HEK293 (cell line): ENCODE results near the gene ALG12.

ENCODE experiments used
- CTCF ChIA-PET: fragments of 350-600 bp; formaldehyde crosslinking; extraction: SDS; loops from one replicate; lab custom pipeline; 2021; ENCODE audit warnings: antibody characterized with exemption; lab: Yijun Ruan, JAX
- POLR2A ChIA-PET: fragments of 300-600 bp; formaldehyde crosslinking; extraction: SDS; loops from one replicate; lab custom pipeline; 2020; ENCODE audit warnings: antibody characterized with exemption, inconsistent platforms; lab: Yijun Ruan, JAX
- H3K27ac ChIP-seq: fragments of 200-500 bp; sonication (Bioruptor generic); 2 replicates; pipeline ENCODE4 v1.5.1; 2014; ENCODE audit warnings: low read depth, low read length, control low read depth, inconsistent platforms; ENCODE audit errors: extremely low read depth
- H3K36me3 ChIP-seq, 2 experiments: fragments of 200-500 bp in 1 of 2; sonication (Bioruptor generic) in 1 of 2; 1 replicate in 1 of 2; 2 replicates in 1 of 2; pipeline ENCODE4 v1.5.1; 2014 to 2017; ENCODE audit warnings: inconsistent platforms in 2 of 2, low read length in 2 of 2; ENCODE audit not compliant: control insufficient read depth in 2 of 2, insufficient read depth in 1 of 2
- H3K4me1 ChIP-seq: fragments of 200-500 bp; sonication (Bioruptor generic); 2 replicates; pipeline ENCODE4 v1.5.1; 2014; ENCODE audit warnings: mild to moderate bottlenecking, low read length, inconsistent platforms; ENCODE audit not compliant: control insufficient read depth, insufficient read depth
- H3K4me3 ChIP-seq: 2 replicates; pipeline ENCODE4 v1.5.1; 2011; ENCODE audit warnings: low read depth, mild to moderate bottlenecking, control low read depth, low read length, moderate library complexity
- H3K9me3 ChIP-seq: fragments of 200-500 bp; sonication (Bioruptor generic); 2 replicates; pipeline ENCODE4 v1.5.1; 2014; ENCODE audit warnings: low read depth, low read length, inconsistent platforms; ENCODE audit not compliant: control insufficient read depth, insufficient read depth
- BCL11B ChIP-seq: fragments of 450-650 bp; formaldehyde crosslinking; IDR thresholded peaks from 2 replicates; pipeline ENCODE4 v1.5.1; 2016; ENCODE audit warnings: low read depth, missing biosample characterization, missing genetic modification characterization
- GLIS2 ChIP-seq: fragments of 450-650 bp; formaldehyde crosslinking; IDR thresholded peaks from 2 replicates; pipeline ENCODE4 v1.5.1; 2016; ENCODE audit warnings: missing biosample characterization, missing genetic modification characterization
- KLF10 ChIP-seq: fragments of 450-650 bp; IDR thresholded peaks from 2 replicates; pipeline ENCODE4 v1.5.1; 2018; ENCODE audit warnings: missing biosample characterization, mild to moderate bottlenecking, missing genetic modification characterization
- YY2 ChIP-seq: fragments of 450-650 bp; formaldehyde crosslinking; IDR thresholded peaks from 2 replicates; pipeline ENCODE4 v1.5.1; 2016; ENCODE audit warnings: missing biosample characterization, missing genetic modification characterization
- ZEB2 ChIP-seq: fragments of 450-650 bp; formaldehyde crosslinking; IDR thresholded peaks from 2 replicates; pipeline ENCODE4 v1.5.1; 2016; ENCODE audit warnings: missing biosample characterization, missing genetic modification characterization
- ZFHX2 ChIP-seq: fragments of 450-650 bp; formaldehyde crosslinking; conservative IDR thresholded peaks from 2 replicates; pipeline ENCODE4 v1.5.1; 2016; ENCODE audit warnings: missing biosample characterization, missing genetic modification characterization
- ZNF10 ChIP-seq: fragments of 450-650 bp; formaldehyde crosslinking; IDR thresholded peaks from 2 replicates; pipeline ENCODE4 v1.5.1; 2017; ENCODE audit warnings: missing biosample characterization, missing genetic modification characterization
- ZNF132 ChIP-seq: fragments of 450-650 bp; formaldehyde crosslinking; IDR thresholded peaks from 2 replicates; pipeline ENCODE4 v1.5.1; 2017; ENCODE audit warnings: missing biosample characterization, missing genetic modification characterization, borderline replicate concordance
- ZNF2 ChIP-seq: fragments of 450-650 bp; formaldehyde crosslinking; IDR thresholded peaks from 2 replicates; pipeline ENCODE4 v1.5.1; 2016; ENCODE audit warnings: missing biosample characterization, missing genetic modification characterization
- ZNF214 ChIP-seq: fragments of 450-650 bp; formaldehyde crosslinking; IDR thresholded peaks from 2 replicates; pipeline ENCODE4 v1.5.1; 2017; ENCODE audit warnings: missing biosample characterization, mild to moderate bottlenecking, missing genetic modification characterization, borderline replicate concordance
- ZNF248 ChIP-seq: fragments of 450-650 bp; formaldehyde crosslinking; IDR thresholded peaks from 2 replicates; pipeline ENCODE4 v1.5.1; 2017; ENCODE audit warnings: missing biosample characterization, missing genetic modification characterization
- ZNF266 ChIP-seq: fragments of 450-650 bp; formaldehyde crosslinking; IDR thresholded peaks from 2 replicates; pipeline ENCODE4 v1.5.1; 2016; ENCODE audit warnings: missing biosample characterization, missing genetic modification characterization, low read depth
- ZNF366 ChIP-seq: fragments of 450-650 bp; formaldehyde crosslinking; conservative IDR thresholded peaks from 2 replicates; pipeline ENCODE4 v1.5.1; 2016; ENCODE audit warnings: missing biosample characterization, missing genetic modification characterization
- ZNF404 ChIP-seq: fragments of 450-650 bp; formaldehyde crosslinking; IDR thresholded peaks from 2 replicates; pipeline ENCODE4 v1.5.1; 2017; ENCODE audit warnings: missing biosample characterization, missing genetic modification characterization
- ZNF48 ChIP-seq: fragments of 450-650 bp; formaldehyde crosslinking; IDR thresholded peaks from 2 replicates; pipeline ENCODE4 v1.5.1; 2016; ENCODE audit warnings: missing biosample characterization, missing genetic modification characterization
- ZNF701 ChIP-seq: fragments of 450-650 bp; formaldehyde crosslinking; IDR thresholded peaks from 2 replicates; pipeline ENCODE4 v1.5.1; 2016; ENCODE audit warnings: missing biosample characterization, missing genetic modification characterization
- ZNF76 ChIP-seq: fragments of 450-650 bp; formaldehyde crosslinking; IDR thresholded peaks from 2 replicates; pipeline ENCODE4; 2016; ENCODE audit warnings: low read depth, missing biosample characterization, missing genetic modification characterization, borderline replicate concordance
- ZNF837 ChIP-seq: fragments of 450-650 bp; formaldehyde crosslinking; IDR thresholded peaks from 2 replicates; pipeline ENCODE4 v1.5.1; 2016; ENCODE audit warnings: missing biosample characterization, missing genetic modification characterization
- TF ChIP-seq, protein P1 (sequence below): fragments of 450-650 bp; formaldehyde crosslinking; IDR thresholded peaks from 2 replicates; pipeline ENCODE4 v1.5.1; 2016; ENCODE audit warnings: missing biosample characterization, missing genetic modification characterization
- TF ChIP-seq, protein P2 (sequence below): fragments of 450-650 bp; formaldehyde crosslinking; IDR thresholded peaks from 2 replicates; pipeline ENCODE4 v1.5.1; 2016; ENCODE audit warnings: missing biosample characterization, missing genetic modification characterization
- TF ChIP-seq, protein P3 (sequence below): fragments of 450-650 bp; formaldehyde crosslinking; IDR thresholded peaks from 2 replicates; pipeline ENCODE4 v1.5.1; 2016; ENCODE audit warnings: missing biosample characterization, missing genetic modification characterization, low read depth
- TF ChIP-seq, protein P4 (sequence below): fragments of 450-650 bp; formaldehyde crosslinking; conservative IDR thresholded peaks from 2 replicates; pipeline ENCODE4 v1.5.1; 2016; ENCODE audit warnings: low read depth, missing biosample characterization, missing genetic modification characterization
- TF ChIP-seq, protein P5 (sequence below): fragments of 450-650 bp; formaldehyde crosslinking; IDR thresholded peaks from 2 replicates; pipeline ENCODE4 v1.5.1; 2016; ENCODE audit warnings: missing biosample characterization, missing genetic modification characterization
- TF ChIP-seq, protein P6 (sequence below): fragments of 450-650 bp; formaldehyde crosslinking; IDR thresholded peaks from 2 replicates; pipeline ENCODE4 v1.5.1; 2016; ENCODE audit warnings: missing biosample characterization, missing genetic modification characterization

The ALG12 gene

DNA sequence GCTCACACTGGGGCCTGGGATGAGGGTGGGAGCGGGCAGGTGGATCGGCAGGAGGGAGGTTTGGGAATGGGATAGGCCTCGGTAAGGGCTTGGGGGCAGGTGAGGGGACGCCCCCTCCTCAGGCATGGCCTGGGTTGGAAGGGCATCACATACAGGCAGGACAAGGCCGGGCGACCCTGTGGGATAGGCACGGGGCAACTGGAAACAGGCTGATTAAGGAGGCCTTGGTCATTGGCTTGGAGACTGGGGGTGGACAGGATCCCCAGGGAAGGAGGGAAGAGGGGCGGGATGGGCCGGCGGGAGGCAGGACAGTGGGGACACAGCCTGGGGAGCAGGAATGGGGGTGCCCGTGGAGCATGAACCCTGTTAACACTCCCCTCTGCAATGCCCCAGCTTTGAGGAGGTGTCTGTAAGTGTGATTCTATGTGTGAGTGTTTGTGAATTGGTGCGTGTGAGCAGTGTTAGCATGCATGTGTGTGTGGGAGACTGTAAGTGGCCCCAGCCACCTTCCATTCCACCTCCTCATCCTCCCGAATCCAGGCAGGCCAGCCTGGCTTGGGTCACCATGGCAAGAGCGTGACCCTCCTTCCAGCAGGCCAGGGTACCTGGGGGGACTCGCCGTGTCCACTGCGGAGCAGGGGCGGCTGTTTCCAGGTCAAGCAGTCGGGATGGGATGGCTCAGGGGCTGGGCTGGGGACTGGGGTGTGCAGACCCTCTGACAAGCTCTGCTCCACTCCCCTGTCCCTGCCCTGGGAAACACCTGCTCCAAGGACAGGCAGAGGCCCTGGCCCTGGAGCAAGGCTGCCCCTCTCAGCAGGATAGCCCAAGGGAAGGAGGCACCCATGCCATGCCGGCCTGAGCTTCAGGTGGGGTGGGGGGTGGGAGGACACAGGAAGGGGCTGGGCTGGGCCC, 38.9 kb upstream of the ALG12 start:
- H3K4me3 ChIP-seq: no peak overlapping the region
- peaks cover 0 to 8% of the 10 kb centered on the region in 2 experiments; a peak in 2 of 3 replicates for H3K36me3 ChIP-seq
- no peak overlapping the region for H3K27ac ChIP-seq
- peaks cover 4% of the 10 kb centered on the region; the same call in 1 of the 2 replicates for H3K4me1 ChIP-seq
- no peaks in the 10 kb centered on the region for H3K9me3 ChIP-seq
- ChIA-PET CTCF (interaction anchor here (1.5 kb wide), 1 partner anchor 73 kb away, joined by 7 read pairs; no protein-coding TSS in a partner anchor), POLR2A (no interaction called here)
- TF ChIP-seq ZNF48 (tag by site-specific recombination) (no peak), ZNF266 (tag by site-specific recombination) (no peak), ZNF214 (no peak), GLIS2 (peak; percentile 23; the same call in 1 of the 2 replicates), ZNF366 (tag by site-specific recombination) (no peak), ZNF2 (no peak), KLF10 (no peak), ZNF404 (tag by site-specific recombination) (no peak), ZNF837 (tag by site-specific recombination) (no peak), ZNF10 (tag by site-specific recombination) (no peak), YY2 (tag by site-specific recombination) (no peak), ZFHX2 (tag by site-specific recombination) (peak; percentile 70), ZNF76 (tag by site-specific recombination) (no peak), ZNF701 (tag by site-specific recombination) (no peak), ZEB2 (tag by site-specific recombination) (no peak), BCL11B (tag by site-specific recombination) (0 out of 2 replicates have a peak, but pooled peaks have one; percentile 32), ZNF248 (tag by site-specific recombination) (no peak), ZNF132 (tag by site-specific recombination) (no peak)
- TF ChIP-seq, protein P1, sequence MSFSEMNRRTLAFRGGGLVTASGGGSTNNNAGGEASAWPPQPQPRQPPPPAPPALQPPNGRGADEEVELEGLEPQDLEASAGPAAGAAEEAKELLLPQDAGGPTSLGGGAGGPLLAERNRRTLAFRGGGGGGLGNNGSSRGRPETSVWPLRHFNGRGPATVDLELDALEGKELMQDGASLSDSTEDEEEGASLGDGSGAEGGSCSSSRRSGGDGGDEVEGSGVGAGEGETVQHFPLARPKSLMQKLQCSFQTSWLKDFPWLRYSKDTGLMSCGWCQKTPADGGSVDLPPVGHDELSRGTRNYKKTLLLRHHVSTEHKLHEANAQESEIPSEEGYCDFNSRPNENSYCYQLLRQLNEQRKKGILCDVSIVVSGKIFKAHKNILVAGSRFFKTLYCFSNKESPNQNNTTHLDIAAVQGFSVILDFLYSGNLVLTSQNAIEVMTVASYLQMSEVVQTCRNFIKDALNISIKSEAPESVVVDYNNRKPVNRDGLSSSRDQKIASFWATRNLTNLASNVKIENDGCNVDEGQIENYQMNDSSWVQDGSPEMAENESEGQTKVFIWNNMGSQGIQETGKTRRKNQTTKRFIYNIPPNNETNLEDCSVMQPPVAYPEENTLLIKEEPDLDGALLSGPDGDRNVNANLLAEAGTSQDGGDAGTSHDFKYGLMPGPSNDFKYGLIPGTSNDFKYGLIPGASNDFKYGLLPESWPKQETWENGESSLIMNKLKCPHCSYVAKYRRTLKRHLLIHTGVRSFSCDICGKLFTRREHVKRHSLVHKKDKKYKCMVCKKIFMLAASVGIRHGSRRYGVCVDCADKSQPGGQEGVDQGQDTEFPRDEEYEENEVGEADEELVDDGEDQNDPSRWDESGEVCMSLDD: no peak
- TF ChIP-seq, protein P2, sequence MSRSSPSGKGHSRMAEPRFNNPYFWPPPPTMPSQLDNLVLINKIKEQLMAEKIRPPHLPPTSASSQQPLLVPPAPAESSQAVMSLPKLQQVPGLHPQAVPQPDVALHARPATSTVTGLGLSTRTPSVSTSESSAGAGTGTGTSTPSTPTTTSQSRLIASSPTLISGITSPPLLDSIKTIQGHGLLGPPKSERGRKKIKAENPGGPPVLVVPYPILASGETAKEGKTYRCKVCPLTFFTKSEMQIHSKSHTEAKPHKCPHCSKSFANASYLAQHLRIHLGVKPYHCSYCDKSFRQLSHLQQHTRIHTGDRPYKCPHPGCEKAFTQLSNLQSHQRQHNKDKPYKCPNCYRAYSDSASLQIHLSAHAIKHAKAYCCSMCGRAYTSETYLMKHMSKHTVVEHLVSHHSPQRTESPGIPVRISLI: no peak
- TF ChIP-seq, protein P3, sequence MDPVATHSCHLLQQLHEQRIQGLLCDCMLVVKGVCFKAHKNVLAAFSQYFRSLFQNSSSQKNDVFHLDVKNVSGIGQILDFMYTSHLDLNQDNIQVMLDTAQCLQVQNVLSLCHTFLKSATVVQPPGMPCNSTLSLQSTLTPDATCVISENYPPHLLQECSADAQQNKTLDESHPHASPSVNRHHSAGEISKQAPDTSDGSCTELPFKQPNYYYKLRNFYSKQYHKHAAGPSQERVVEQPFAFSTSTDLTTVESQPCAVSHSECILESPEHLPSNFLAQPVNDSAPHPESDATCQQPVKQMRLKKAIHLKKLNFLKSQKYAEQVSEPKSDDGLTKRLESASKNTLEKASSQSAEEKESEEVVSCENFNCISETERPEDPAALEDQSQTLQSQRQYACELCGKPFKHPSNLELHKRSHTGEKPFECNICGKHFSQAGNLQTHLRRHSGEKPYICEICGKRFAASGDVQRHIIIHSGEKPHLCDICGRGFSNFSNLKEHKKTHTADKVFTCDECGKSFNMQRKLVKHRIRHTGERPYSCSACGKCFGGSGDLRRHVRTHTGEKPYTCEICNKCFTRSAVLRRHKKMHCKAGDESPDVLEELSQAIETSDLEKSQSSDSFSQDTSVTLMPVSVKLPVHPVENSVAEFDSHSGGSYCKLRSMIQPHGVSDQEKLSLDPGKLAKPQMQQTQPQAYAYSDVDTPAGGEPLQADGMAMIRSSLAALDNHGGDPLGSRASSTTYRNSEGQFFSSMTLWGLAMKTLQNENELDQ (tag by site-specific recombination): no peak
- TF ChIP-seq, protein P4, sequence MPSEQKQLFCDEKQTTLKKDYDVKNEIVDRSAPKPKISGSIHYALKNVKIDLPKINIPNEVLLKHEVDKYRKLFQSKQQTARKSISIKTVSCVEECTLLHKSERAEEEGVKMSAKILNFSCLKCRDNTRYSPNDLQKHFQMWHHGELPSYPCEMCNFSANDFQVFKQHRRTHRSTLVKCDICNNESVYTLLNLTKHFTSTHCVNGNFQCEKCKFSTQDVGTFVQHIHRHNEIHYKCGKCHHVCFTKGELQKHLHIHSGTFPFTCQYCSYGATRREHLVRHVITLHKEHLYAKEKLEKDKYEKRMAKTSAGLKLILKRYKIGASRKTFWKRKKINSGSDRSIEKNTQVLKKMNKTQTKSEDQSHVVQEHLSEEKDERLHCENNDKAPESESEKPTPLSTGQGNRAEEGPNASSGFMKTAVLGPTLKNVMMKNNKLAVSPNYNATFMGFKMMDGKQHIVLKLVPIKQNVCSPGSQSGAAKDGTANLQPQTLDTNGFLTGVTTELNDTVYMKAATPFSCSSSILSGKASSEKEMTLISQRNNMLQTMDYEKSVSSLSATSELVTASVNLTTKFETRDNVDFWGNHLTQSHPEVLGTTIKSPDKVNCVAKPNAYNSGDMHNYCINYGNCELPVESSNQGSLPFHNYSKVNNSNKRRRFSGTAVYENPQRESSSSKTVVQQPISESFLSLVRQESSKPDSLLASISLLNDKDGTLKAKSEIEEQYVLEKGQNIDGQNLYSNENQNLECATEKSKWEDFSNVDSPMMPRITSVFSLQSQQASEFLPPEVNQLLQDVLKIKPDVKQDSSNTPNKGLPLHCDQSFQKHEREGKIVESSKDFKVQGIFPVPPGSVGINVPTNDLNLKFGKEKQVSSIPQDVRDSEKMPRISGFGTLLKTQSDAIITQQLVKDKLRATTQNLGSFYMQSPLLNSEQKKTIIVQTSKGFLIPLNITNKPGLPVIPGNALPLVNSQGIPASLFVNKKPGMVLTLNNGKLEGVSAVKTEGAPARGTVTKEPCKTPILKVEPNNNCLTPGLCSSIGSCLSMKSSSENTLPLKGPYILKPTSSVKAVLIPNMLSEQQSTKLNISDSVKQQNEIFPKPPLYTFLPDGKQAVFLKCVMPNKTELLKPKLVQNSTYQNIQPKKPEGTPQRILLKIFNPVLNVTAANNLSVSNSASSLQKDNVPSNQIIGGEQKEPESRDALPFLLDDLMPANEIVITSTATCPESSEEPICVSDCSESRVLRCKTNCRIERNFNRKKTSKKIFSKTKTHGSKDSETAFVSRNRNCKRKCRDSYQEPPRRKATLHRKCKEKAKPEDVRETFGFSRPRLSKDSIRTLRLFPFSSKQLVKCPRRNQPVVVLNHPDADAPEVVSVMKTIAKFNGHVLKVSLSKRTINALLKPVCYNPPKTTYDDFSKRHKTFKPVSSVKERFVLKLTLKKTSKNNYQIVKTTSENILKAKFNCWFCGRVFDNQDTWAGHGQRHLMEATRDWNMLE (tag by site-specific recombination): no peak
- TF ChIP-seq, protein P5, sequence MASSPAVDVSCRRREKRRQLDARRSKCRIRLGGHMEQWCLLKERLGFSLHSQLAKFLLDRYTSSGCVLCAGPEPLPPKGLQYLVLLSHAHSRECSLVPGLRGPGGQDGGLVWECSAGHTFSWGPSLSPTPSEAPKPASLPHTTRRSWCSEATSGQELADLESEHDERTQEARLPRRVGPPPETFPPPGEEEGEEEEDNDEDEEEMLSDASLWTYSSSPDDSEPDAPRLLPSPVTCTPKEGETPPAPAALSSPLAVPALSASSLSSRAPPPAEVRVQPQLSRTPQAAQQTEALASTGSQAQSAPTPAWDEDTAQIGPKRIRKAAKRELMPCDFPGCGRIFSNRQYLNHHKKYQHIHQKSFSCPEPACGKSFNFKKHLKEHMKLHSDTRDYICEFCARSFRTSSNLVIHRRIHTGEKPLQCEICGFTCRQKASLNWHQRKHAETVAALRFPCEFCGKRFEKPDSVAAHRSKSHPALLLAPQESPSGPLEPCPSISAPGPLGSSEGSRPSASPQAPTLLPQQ (tag by site-specific recombination): no peak
- TF ChIP-seq, protein P6, sequence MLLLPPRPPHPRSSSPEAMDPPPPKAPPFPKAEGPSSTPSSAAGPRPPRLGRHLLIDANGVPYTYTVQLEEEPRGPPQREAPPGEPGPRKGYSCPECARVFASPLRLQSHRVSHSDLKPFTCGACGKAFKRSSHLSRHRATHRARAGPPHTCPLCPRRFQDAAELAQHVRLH (tag by site-specific recombination): no peak
